Adipose tissue (tissue), 3 donors: ENCODE data around the gene TEF. TPM values are rescaled to one million over a fixed set of nuclear protein-coding genes. Genes with fewer than 3 reads are reported as not detected.
A peak's percentile ranks its signal among the peaks of the same experiment; 100 is the strongest.
"Not testable (repeated sequence)": the region's sequence is repeated elsewhere in the genome, so short reads cannot be mapped to it uniquely, and the experiment has no call there.

Experiments used
- H3K27ac ChIP-seq: one replicate; pipeline ENCODE4 v1.5.1; 2013; ENCODE audit warnings: low read depth, low read length
- WGBS, 3 donors: extraction: QIAGEN DNeasy Blood & Tissue Kit; methylation state at CpG; one replicate each; pipeline ENCODE4 v1.1.7; 2013; 5-methylcytosine and 5-hydroxymethylcytosine counted together
- polyA plus RNA-seq, 3 donors: library from polyadenylated mRNA; stranded (reverse); fragments of 200-250 nt; gene quantifications; one replicate each; pipeline ENCODE4 v1.2.3, GENCODE V29; 2013
- donor health status: healthy with polysubstance abuse.
- donor health status: Bipolar disorder and iron deficiency.
- donor health status: healthy.

Gene TEF
- polyA plus RNA-seq, 3 donors, result 9.9 to 19.0 (median 15.9) TPM

GRCh38 chr22:41368543-41369423, 13.0 kb upstream of the TEF start:
- WGBS, 3 donors, result 29 to 68% (median 66%) methylated on average over 19 of the region's 19 CpGs
- H3K27ac ChIP-seq, result no peak overlapping the region

- WGBS, 3 donors, result 20 to 62% (median 58%) methylated on average over 3 of the region's 3 CpGs
- H3K27ac ChIP-seq, result no peak overlapping the region
Measured at GRCh38 chr22:41369424-41369745, 12.4 kb upstream of the TEF start.

- 39 to 87% (median 81%) methylated on average over 9 of the region's 9 CpGs for WGBS, 3 donors
- no peak overlapping the region for H3K27ac ChIP-seq
Measured at GRCh38 chr22:41369837-41370236, 11.9 kb upstream of the TEF start.

GRCh38 chr22:41377846-41378245, 3.9 kb upstream of the TEF start:
- H3K27ac ChIP-seq, result no peak overlapping the region
- 51 to 55% (median 52%) methylated on average over 4 to 6 of the region's 6 CpGs for WGBS, 3 donors

- H3K27ac ChIP-seq, result peak overlapping the region; percentile 70
- WGBS, 3 donors, result 0 to 2% (median 1%) methylated on average over 20 to 22 of the region's 22 CpGs
Measured at GRCh38 chr22:41380993-41381328, 781 bp upstream of the TEF start.

- WGBS, 3 donors, result 0 to 1% (median 0%) methylated on average over 20 to 32 of the region's 35 CpGs
- peak overlapping the region; percentile 51 for H3K27ac ChIP-seq
Measured at GRCh38 chr22:41382098-41382578, 396 bp downstream of the TEF start.

GRCh38 chr22:41382610-41383009, 868 bp downstream of the TEF start:
- no peak overlapping the region for H3K27ac ChIP-seq
- WGBS, 3 donors, result 12 to 25% (median 21%) methylated on average over 19 of the region's 19 CpGs

- 63 to 84% (median 72%) methylated on average over 5 of the region's 5 CpGs for WGBS, 3 donors
- no peak overlapping the region for H3K27ac ChIP-seq
Measured at GRCh38 chr22:41383085-41383484, 1.3 kb downstream of the TEF start.

GRCh38 chr22:41384128-41384527, 2.4 kb downstream of the TEF start:
- H3K27ac ChIP-seq, result no peak overlapping the region

- no peak overlapping the region for H3K27ac ChIP-seq
- WGBS, 3 donors, result 68 to 87% (median 75%) methylated on average over 7 of the region's 7 CpGs
Measured at GRCh38 chr22:41387341-41387740, 5.6 kb downstream of the TEF start.

- H3K27ac ChIP-seq, result no peak overlapping the region
- 91 to 94% (median 92%) methylated on average over 11 of the region's 11 CpGs for WGBS, 3 donors
Measured at GRCh38 chr22:41394012-41394356, 12.2 kb downstream of the TEF start.

GRCh38 chr22:41395531-41396240, 13.9 kb downstream of the TEF start:
- WGBS, 3 donors, result 93 to 94% (median 94%) methylated on average over 37 of the region's 37 CpGs
- no peak overlapping the region for H3K27ac ChIP-seq

GRCh38 chr22:41397143-41397811, 15.5 kb downstream of the TEF start:
- 84 to 89% (median 86%) methylated on average over 19 of the region's 19 CpGs for WGBS, 3 donors
- H3K27ac ChIP-seq, result no peak overlapping the region

- H3K27ac ChIP-seq, result no peak overlapping the region
- WGBS, 3 donors, result 87 to 90% (median 89%) methylated on average over 8 of the region's 8 CpGs
Measured at GRCh38 chr22:41398921-41399320, 17.2 kb downstream of the TEF start.

- WGBS, 3 donors, result 23 to 48% (median 45%) methylated on average over 16 of the region's 16 CpGs
- no peak overlapping the region for H3K27ac ChIP-seq
Measured at GRCh38 chr22:41401781-41402648, 20.3 kb downstream of the TEF start.

- WGBS, 3 donors, result 90 to 95% (median 93%) methylated on average over 14 of the region's 14 CpGs
- H3K27ac ChIP-seq, result not testable (repeated sequence)
Measured at GRCh38 chr22:41402851-41403250, 21.1 kb downstream of the TEF start.

- 12 to 17% (median 16%) methylated on average over 15 to 18 of the region's 18 CpGs for WGBS, 3 donors
- no peak overlapping the region for H3K27ac ChIP-seq
Measured at GRCh38 chr22:41403532-41404318, 22.0 kb downstream of the TEF start.

GRCh38 chr22:41405588-41405987, 23.8 kb downstream of the TEF start:
- no peak overlapping the region for H3K27ac ChIP-seq
- WGBS, 3 donors, result 81 to 87% (median 86%) methylated on average over 8 of the region's 8 CpGs
